SK-N-SH treated with all-trans-retinoic acid at 6 μM for 48 hours (cell line): ENCODE measurements around the gene INO80C.

Source experiments
- ATAC-seq: fragments of 200-7000 bp; cut with Tn5 transposase; 3 replicates; pipeline ENCODE4 v1.9.1; 2020; ENCODE audit warnings: mild to moderate bottlenecking, moderate library complexity
- ARNTL ChIP-seq: fragments of 450-650 bp; formaldehyde crosslinking; IDR thresholded peaks from 2 replicates; pipeline ENCODE4 v1.5.0; 2020; ENCODE audit warnings: low read depth, mild to moderate bottlenecking, moderate library complexity, borderline replicate concordance
- BACH2 ChIP-seq: fragments of 250-450 bp; sonication (Bioruptor Pico); IDR thresholded peaks from 2 replicates; pipeline ENCODE4 v1.9.0; 2021; ENCODE audit warnings: mild to moderate bottlenecking, borderline replicate concordance
- ESRRG ChIP-seq: fragments of 250-450 bp; sonication (Bioruptor Pico); IDR thresholded peaks from 2 replicates; pipeline ENCODE4 v1.6.1; 2021; ENCODE audit warnings: mild to moderate bottlenecking
- GLIS3 ChIP-seq: fragments of 250-450 bp; sonication (Bioruptor Pico); IDR thresholded peaks from 2 replicates; pipeline ENCODE4 v1.5.0; 2020; ENCODE audit warnings: mild to moderate bottlenecking, moderate library complexity
- ISL1 ChIP-seq: fragments of 250-450 bp; sonication (Bioruptor Pico); IDR thresholded peaks from 2 replicates; pipeline ENCODE4 v2.1.2; 2022; ENCODE audit warnings: mild to moderate bottlenecking, moderate library complexity
- RARB ChIP-seq: fragments of 250-450 bp; sonication (Bioruptor Pico); IDR thresholded peaks from 2 replicates; pipeline ENCODE4 v1.8.0; 2021; ENCODE audit warnings: mild to moderate bottlenecking, moderate library complexity
- SNAI2 ChIP-seq: fragments of 250-450 bp; sonication (Bioruptor Pico); IDR thresholded peaks from 2 replicates; pipeline ENCODE4 v1.5.0; 2020; ENCODE audit warnings: mild to moderate bottlenecking, moderate library complexity
- TOX ChIP-seq: fragments of 250-450 bp; sonication (Bioruptor Pico); IDR thresholded peaks from 2 replicates; pipeline ENCODE4 v1.8.0; 2021; ENCODE audit warnings: mild to moderate bottlenecking, moderate library complexity, borderline replicate concordance
- ZFP3 ChIP-seq: fragments of 250-450 bp; sonication (Bioruptor Pico); IDR thresholded peaks from 2 replicates; pipeline ENCODE4 v1.5.0; 2020; ENCODE audit warnings: mild to moderate bottlenecking, moderate library complexity
- ZNF70 ChIP-seq: fragments of 450-650 bp; formaldehyde crosslinking; IDR thresholded peaks from 2 replicates; pipeline ENCODE4 v1.5.0; 2020; ENCODE audit warnings: mild to moderate bottlenecking, moderate library complexity
- ZNF8 ChIP-seq: fragments of 450-650 bp; formaldehyde crosslinking; IDR thresholded peaks from 2 replicates; pipeline ENCODE4 v1.5.0; 2020; ENCODE audit warnings: mild to moderate bottlenecking, moderate library complexity
- TF ChIP-seq, protein P1 (sequence below): fragments of 250-450 bp; sonication (Bioruptor Pico); IDR thresholded peaks from 2 replicates; pipeline ENCODE4 v1.8.0; 2020; ENCODE audit warnings: mild to moderate bottlenecking, moderate library complexity, borderline replicate concordance
- TF ChIP-seq, protein P2 (sequence below): fragments of 250-450 bp; sonication (Bioruptor Pico); IDR thresholded peaks from 2 replicates; pipeline ENCODE4 v1.5.0; 2020; ENCODE audit warnings: mild to moderate bottlenecking, moderate library complexity
- TF ChIP-seq, protein P3 (sequence below): fragments of 250-450 bp; sonication (Bioruptor Pico); IDR thresholded peaks from 2 replicates; pipeline ENCODE4 v1.5.1; 2020; ENCODE audit warnings: low read depth, mild to moderate bottlenecking, moderate library complexity

INO80C gene

GRCh38 chr18:35511428-35511827 is 13.7 kb upstream of the INO80C start:
- no peak for TF ChIP-seq ISL1
- TF ChIP-seq, protein P1, sequence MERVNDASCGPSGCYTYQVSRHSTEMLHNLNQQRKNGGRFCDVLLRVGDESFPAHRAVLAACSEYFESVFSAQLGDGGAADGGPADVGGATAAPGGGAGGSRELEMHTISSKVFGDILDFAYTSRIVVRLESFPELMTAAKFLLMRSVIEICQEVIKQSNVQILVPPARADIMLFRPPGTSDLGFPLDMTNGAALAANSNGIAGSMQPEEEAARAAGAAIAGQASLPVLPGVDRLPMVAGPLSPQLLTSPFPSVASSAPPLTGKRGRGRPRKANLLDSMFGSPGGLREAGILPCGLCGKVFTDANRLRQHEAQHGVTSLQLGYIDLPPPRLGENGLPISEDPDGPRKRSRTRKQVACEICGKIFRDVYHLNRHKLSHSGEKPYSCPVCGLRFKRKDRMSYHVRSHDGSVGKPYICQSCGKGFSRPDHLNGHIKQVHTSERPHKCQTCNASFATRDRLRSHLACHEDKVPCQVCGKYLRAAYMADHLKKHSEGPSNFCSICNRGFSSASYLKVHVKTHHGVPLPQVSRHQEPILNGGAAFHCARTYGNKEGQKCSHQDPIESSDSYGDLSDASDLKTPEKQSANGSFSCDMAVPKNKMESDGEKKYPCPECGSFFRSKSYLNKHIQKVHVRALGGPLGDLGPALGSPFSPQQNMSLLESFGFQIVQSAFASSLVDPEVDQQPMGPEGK (CRISPR knock-in tag) = no peak
- TF ChIP-seq, protein P2, sequence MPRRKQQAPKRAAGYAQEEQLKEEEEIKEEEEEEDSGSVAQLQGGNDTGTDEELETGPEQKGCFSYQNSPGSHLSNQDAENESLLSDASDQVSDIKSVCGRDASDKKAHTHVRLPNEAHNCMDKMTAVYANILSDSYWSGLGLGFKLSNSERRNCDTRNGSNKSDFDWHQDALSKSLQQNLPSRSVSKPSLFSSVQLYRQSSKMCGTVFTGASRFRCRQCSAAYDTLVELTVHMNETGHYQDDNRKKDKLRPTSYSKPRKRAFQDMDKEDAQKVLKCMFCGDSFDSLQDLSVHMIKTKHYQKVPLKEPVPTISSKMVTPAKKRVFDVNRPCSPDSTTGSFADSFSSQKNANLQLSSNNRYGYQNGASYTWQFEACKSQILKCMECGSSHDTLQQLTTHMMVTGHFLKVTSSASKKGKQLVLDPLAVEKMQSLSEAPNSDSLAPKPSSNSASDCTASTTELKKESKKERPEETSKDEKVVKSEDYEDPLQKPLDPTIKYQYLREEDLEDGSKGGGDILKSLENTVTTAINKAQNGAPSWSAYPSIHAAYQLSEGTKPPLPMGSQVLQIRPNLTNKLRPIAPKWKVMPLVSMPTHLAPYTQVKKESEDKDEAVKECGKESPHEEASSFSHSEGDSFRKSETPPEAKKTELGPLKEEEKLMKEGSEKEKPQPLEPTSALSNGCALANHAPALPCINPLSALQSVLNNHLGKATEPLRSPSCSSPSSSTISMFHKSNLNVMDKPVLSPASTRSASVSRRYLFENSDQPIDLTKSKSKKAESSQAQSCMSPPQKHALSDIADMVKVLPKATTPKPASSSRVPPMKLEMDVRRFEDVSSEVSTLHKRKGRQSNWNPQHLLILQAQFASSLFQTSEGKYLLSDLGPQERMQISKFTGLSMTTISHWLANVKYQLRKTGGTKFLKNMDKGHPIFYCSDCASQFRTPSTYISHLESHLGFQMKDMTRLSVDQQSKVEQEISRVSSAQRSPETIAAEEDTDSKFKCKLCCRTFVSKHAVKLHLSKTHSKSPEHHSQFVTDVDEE (CRISPR knock-in tag) = no peak
- TF ChIP-seq SNAI2 (CRISPR knock-in tag) = no peak
- no peak for ATAC-seq

GRCh38 chr18:35510076-35510651 is 12.4 kb upstream of the INO80C start:
- no peak for ATAC-seq
- TF ChIP-seq, protein P1 (CRISPR knock-in tag) = no peak

DNA sequence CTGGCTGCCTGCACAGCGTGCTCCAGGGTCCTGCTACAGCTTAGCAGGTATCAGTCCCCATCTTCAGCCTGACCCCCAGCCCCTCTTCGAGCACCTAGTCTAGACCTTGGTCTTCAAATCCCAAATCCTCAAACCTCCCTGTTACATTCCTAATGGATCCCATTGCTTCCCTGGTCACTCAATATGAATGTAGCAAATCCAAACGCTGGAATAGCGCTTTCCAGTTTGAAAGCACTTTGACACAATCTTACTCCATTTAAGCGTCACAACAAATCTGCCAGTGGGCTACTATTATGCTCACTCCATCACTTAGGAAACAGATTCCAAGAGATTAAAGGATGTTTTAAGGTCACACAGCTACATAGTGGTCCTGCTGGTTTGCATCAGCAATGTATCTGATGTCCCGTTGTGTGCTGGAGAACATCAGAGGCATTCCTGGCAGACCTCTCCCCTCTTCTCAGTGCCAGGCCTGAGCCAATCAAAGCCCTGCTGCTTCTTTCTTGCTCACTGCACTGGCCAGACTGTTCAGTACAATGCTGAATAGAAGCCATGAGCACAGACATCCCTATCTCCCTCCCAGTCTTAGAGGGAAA is 11.1 kb upstream of the INO80C start:
- no peak for TF ChIP-seq ZNF8
- no peak for TF ChIP-seq ARNTL (CRISPR knock-in tag)
- no peak for TF ChIP-seq ESRRG (CRISPR knock-in tag)
- TF ChIP-seq, protein P2 (CRISPR knock-in tag) = no peak
- no peak for TF ChIP-seq SNAI2 (CRISPR knock-in tag)
- TF ChIP-seq BACH2 = no peak
- no peak for TF ChIP-seq TOX (CRISPR knock-in tag)
- no peak for ATAC-seq

DNA sequence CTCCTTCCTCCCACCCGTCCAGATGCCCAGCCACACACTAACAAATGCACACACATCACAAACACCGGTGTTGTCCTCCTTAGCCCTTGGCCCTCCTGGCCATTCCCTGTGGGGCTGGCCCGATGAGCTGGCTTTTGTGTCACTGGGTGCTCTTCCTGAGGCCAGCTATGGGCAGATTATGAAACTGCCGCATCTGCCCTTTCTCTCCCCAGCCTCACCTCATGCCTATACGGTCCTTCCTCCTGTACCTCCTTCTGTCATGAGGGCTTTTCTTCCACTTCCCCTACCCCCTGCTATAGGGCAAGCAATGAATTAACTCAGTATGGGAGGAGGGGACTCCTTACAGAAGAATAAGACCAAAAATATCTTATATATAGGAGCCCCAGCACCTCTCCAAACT is 10.3 kb upstream of the INO80C start:
- TF ChIP-seq GLIS3 = no peak
- TF ChIP-seq, protein P3, sequence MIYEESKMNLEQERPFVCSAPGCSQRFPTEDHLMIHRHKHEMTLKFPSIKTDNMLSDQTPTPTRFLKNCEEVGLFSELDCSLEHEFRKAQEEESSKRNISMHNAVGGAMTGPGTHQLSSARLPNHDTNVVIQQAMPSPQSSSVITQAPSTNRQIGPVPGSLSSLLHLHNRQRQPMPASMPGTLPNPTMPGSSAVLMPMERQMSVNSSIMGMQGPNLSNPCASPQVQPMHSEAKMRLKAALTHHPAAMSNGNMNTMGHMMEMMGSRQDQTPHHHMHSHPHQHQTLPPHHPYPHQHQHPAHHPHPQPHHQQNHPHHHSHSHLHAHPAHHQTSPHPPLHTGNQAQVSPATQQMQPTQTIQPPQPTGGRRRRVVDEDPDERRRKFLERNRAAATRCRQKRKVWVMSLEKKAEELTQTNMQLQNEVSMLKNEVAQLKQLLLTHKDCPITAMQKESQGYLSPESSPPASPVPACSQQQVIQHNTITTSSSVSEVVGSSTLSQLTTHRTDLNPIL (CRISPR knock-in tag) = no peak
- no peak for TF ChIP-seq ZFP3
- TF ChIP-seq SNAI2 (CRISPR knock-in tag) = no peak
- TF ChIP-seq, protein P1 (CRISPR knock-in tag) = no peak
- TF ChIP-seq ZNF70 (CRISPR knock-in tag) = no peak
- TF ChIP-seq, protein P2 (CRISPR knock-in tag) = no peak
- TF ChIP-seq ARNTL (CRISPR knock-in tag) = no peak
- TF ChIP-seq RARB (CRISPR knock-in tag) = no peak
- TF ChIP-seq TOX (CRISPR knock-in tag) = no peak
- ATAC-seq = no peak
